Nephron (organoid): ENCODE results near the gene KSR1.

ENCODE experiments used
- H3K27ac Mint-ChIP-seq, 3 experiments: 2 replicates each; pipeline ENCODE4 v1.8.0; 2020; ENCODE audit warnings: mixed read lengths in 3 of 3, mild to moderate bottlenecking in 2 of 3, moderate library complexity in 1 of 3
- H3K27me3 Mint-ChIP-seq: 2 replicates; pipeline ENCODE4 v1.8.0; 2021; ENCODE audit warnings: low read depth, mild to moderate bottlenecking, moderate library complexity, mixed read lengths
- H3K36me3 Mint-ChIP-seq: 2 replicates; pipeline ENCODE4 v1.8.0; 2020; ENCODE audit warnings: low read depth, mixed read lengths
- H3K4me1 Mint-ChIP-seq: 2 replicates; pipeline ENCODE4 v1.8.0; 2020; ENCODE audit warnings: mixed read lengths
- H3K4me3 Mint-ChIP-seq, 3 experiments: 2 replicates each; pipeline ENCODE4 v1.8.0; 2020; ENCODE audit warnings: mild to moderate bottlenecking in 3 of 3, mixed read lengths in 3 of 3, moderate library complexity in 2 of 3
- H3K9me3 Mint-ChIP-seq: 2 replicates; pipeline ENCODE4 v1.8.0; 2020; ENCODE audit warnings: mixed read lengths
- TF ChIP-seq, protein P1 (sequence below), 3 experiments: fragments of 200-600 bp; sonication (generic); IDR thresholded peaks; one replicate each; pipeline ENCODE4 v1.5.0; 2021; ENCODE audit warnings: antibody characterized with exemption in 3 of 3; ENCODE audit not compliant: unreplicated experiment in 3 of 3

KSR1 gene

DNA sequence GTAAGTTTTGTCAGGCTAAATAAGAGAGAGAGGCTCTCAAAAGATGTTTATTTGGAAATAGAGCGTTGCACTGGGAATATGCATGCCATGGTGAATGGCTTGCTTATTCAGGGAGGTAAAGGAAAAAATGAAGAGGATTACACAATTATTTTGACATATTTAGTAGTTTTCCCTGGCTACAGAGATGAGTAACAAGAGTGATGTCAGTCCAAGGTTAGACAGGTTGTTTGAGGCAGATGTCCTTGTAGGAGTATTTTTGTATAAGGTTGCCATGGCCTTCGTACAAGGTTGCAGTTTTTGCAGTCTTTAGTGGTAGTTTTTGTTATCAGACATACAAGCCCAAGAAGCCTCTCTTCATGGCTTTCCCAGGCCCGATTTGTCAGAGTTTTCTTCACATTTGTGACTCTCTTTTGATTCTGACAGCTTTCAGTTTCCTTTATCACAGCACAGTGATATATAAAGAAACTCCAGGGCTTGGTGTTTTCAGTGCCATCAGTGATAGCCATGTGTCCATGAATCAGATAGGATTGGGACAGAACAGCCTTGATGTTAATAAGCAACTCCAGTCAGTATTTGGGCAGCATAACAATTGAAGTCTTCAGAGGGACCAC is 156.0 kb downstream of the KSR1 start:
- Mint-ChIP-seq H3K9me3 (no peaks in the 10 kb centered on the region), H3K4me3 (no peak overlapping the region), H3K36me3 (peaks cover 68% of the 10 kb centered on the region), H3K4me1 (peaks cover 5% of the 10 kb centered on the region), H3K27ac (no peak overlapping the region), H3K27me3 (no peaks in the 10 kb centered on the region)
- TF ChIP-seq, protein P1, sequence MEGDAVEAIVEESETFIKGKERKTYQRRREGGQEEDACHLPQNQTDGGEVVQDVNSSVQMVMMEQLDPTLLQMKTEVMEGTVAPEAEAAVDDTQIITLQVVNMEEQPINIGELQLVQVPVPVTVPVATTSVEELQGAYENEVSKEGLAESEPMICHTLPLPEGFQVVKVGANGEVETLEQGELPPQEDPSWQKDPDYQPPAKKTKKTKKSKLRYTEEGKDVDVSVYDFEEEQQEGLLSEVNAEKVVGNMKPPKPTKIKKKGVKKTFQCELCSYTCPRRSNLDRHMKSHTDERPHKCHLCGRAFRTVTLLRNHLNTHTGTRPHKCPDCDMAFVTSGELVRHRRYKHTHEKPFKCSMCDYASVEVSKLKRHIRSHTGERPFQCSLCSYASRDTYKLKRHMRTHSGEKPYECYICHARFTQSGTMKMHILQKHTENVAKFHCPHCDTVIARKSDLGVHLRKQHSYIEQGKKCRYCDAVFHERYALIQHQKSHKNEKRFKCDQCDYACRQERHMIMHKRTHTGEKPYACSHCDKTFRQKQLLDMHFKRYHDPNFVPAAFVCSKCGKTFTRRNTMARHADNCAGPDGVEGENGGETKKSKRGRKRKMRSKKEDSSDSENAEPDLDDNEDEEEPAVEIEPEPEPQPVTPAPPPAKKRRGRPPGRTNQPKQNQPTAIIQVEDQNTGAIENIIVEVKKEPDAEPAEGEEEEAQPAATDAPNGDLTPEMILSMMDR (IDR thresholded peaks at IDR 0.05; ENCODE audit: unreplicated experiment in 3 of 3) = no peak

DNA sequence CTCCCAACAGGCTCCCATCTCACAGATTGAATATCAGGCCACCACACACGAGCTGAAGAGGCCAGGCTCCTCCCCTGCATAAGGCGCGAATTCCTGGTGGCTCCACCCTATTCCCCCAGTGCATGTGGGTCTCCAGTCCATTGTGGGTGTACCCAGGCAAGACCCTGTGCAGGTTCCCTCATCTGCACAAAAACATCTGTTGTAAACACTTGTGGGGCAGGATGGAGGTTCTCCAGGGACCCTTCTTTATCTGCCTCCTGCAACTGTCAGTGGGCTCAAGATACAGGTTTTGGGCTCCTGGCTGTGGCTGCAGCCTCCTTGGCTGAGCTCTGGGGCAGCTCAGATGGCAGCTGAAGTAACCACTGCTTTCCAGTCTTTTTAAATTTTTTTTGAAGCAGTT is 157.2 kb downstream of the KSR1 start:
- TF ChIP-seq, protein P1 (IDR thresholded peaks at IDR 0.05; ENCODE audit: unreplicated experiment in 3 of 3) = no peak
- Mint-ChIP-seq H3K4me3 (no peak overlapping the region), H3K4me1 (peaks cover 5% of the 10 kb centered on the region), H3K27ac (no peak overlapping the region), H3K36me3 (peaks cover 65% of the 10 kb centered on the region), H3K9me3 (no peaks in the 10 kb centered on the region), H3K27me3 (no peaks in the 10 kb centered on the region)

DNA sequence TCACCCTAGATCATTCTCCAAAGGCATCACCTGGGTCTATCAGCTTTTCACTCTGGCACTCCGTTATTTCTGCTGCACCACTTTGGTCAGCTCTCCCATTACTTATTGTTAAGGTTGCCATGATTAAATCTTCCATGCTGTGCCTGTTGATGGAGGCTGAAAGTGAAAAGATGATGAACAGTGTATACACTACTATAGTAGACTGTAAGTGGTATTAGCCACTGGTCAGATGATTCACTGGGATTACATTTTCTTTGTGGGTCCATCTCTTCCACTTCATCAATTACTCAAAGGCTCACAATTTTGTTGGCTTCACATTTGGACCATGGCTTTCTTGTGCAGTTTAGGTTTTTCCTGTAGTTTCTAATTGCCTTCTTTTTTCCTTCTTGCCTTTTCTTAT is 158.9 kb downstream of the KSR1 start:
- H3K9me3 Mint-ChIP-seq = no peaks in the 10 kb centered on the region
- no peak overlapping the region for H3K4me3 Mint-ChIP-seq
- peaks cover 62% of the 10 kb centered on the region for H3K36me3 Mint-ChIP-seq
- H3K27me3 Mint-ChIP-seq = no peaks in the 10 kb centered on the region
- TF ChIP-seq, protein P1 (IDR thresholded peaks at IDR 0.05; ENCODE audit: unreplicated experiment in 3 of 3) = no peak
- H3K4me1 Mint-ChIP-seq = peaks cover 5% of the 10 kb centered on the region
- peak overlapping the region in 1 of 3 experiments; percentile 13 for H3K27ac Mint-ChIP-seq

DNA sequence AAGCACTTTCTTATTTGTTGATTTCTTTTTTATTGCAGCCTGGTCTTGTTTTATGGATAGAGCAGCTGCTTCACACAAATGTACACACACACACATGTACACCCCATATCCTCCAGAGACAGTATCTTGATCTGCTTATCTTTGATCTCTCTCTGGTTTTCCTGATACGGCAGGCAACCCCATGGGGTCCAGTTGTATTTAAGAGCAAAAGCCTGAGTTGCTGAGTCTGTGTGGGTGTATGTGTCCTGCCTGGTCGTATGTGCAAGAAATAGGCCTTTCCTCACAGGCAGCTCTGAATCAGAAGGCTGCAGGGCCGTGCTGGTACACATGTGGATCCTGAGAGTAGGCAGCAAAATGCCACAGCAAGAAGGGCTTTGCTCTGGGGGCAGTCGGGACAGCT is 160.2 kb downstream of the KSR1 start:
- H3K9me3 Mint-ChIP-seq = no peaks in the 10 kb centered on the region
- H3K27ac Mint-ChIP-seq = no peak overlapping the region
- peaks cover 60% of the 10 kb centered on the region for H3K36me3 Mint-ChIP-seq
- no peaks in the 10 kb centered on the region for H3K27me3 Mint-ChIP-seq
- H3K4me3 Mint-ChIP-seq = no peak overlapping the region
- TF ChIP-seq, protein P1 (IDR thresholded peaks at IDR 0.05; ENCODE audit: unreplicated experiment in 3 of 3) = no peak
- H3K4me1 Mint-ChIP-seq = peaks cover 5% of the 10 kb centered on the region

DNA sequence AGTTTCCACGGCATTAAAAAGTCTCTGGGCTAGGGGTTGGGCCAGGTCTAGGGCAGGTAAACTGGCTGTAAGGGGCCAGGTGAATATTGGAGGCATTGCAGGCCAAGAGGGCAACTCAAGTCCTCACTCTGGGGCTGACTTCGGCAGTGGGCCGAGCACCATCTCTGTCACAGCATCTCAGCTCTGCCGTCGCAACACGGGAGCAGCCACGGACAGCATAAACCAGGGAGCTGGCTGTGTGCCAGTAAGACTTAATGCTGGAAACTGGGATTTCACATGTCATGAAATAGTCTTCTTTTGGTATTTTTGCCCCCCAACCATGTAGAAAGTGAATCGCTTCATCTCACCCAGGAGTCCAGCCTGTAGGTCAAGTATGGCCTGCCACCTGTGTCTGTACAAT is 162.2 kb downstream of the KSR1 start:
- Mint-ChIP-seq H3K36me3 (peaks cover 55% of the 10 kb centered on the region), H3K27ac (no peak overlapping the region), H3K27me3 (no peaks in the 10 kb centered on the region), H3K4me1 (peaks cover 2% of the 10 kb centered on the region), H3K4me3 (no peak overlapping the region), H3K9me3 (no peaks in the 10 kb centered on the region)
- TF ChIP-seq, protein P1 (IDR thresholded peaks at IDR 0.05; ENCODE audit: unreplicated experiment in 3 of 3) = no peak

GRCh38 chr17:27620721-27621120 is 164.5 kb downstream of the KSR1 start:
- H3K36me3 Mint-ChIP-seq = peaks cover 43% of the 10 kb centered on the region

More at GRCh38 chr17:27620721-27621120, 164.5 kb downstream of the KSR1 start:
- H3K9me3 Mint-ChIP-seq = no peaks in the 10 kb centered on the region
- H3K27me3 Mint-ChIP-seq = no peaks in the 10 kb centered on the region
- H3K27ac Mint-ChIP-seq = no peak overlapping the region
- TF ChIP-seq, protein P1 (IDR thresholded peaks at IDR 0.05; ENCODE audit: unreplicated experiment in 3 of 3) = no peak
- H3K4me1 Mint-ChIP-seq = peaks cover 5% of the 10 kb centered on the region
- H3K4me3 Mint-ChIP-seq = no peak overlapping the region
